LHCN-M2 (cell line): ENCODE results near the gene KATNIP. TPM values are rescaled to one million over a fixed set of nuclear protein-coding genes. Genes with fewer than 3 reads are reported as not detected.

Experiments used
- DNase-seq: peaks from one replicate; pipeline ENCODE4 v3.0.0-alpha.2; 2012; ENCODE audit warnings: low read depth
- total RNA-seq: library from RNA; depleted of rRNA; stranded (reverse); fragments of >200 nt; gene quantifications from 2 replicates; pipeline ENCODE4 v1.2.3, GENCODE V29; 2014; rRNA removed

The KATNIP gene
- total RNA-seq, 1 experiment from 2014 or later: 11.7 TPM

DNA sequence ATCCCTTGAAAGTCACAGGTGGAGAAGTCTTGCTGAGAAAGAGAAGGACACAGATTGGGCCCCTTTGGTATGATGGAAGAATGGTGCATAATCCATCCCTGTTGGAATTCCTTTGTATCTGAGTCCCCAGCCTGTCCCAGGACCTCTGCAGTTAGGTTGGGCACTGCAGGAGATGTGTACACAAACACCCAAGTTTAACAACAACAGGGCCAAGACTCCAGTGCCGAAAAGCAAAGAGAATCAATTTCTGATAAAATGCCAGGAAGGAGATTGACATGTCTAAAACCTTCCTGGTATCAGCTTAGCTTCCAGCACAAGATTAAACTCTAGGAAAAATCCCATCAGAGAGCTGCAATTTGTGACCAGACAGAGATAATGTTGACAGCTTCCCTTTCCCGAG is 32.9 kb downstream of the KATNIP start:
- no peak for DNase-seq

- DNase-seq: no peak
Observed at GRCh38 chr16:27583634-27584033, 33.7 kb downstream of the KATNIP start.

- DNase-seq: no peak
Observed at GRCh38 chr16:27585200-27585599, 35.3 kb downstream of the KATNIP start.

- DNase-seq: no peak
Observed at GRCh38 chr16:27586711-27587110, 36.8 kb downstream of the KATNIP start.

GRCh38 chr16:27588057-27588456 is 38.1 kb downstream of the KATNIP start:
- DNase-seq: no peak

GRCh38 chr16:27591837-27592236 is 41.9 kb downstream of the KATNIP start:
- no peak for DNase-seq

GRCh38 chr16:27595475-27595874 is 45.5 kb downstream of the KATNIP start:
- DNase-seq: no peak

DNA sequence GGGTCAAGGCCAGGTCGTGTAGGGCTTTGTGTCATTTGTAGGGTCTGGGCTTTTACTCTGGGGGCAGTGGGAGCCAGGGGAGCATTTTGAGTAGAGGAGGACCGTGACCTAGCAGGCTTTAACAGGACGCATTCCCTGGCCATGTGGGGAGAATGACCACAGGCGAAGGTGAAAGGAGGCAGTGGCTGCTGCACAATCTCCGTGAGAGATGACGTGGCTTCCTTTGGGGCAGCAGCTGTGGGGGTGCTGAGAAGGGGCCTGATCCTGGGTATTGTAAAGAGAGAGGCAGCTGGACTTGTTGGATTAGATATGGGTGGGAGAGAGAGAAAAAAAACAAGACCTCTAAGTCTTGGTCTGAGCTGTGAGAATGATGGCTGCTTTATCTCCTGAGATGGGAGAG is 46.0 kb downstream of the KATNIP start:
- no peak for DNase-seq

- no peak for DNase-seq
Observed at GRCh38 chr16:27596411-27596810, 46.5 kb downstream of the KATNIP start.

DNA sequence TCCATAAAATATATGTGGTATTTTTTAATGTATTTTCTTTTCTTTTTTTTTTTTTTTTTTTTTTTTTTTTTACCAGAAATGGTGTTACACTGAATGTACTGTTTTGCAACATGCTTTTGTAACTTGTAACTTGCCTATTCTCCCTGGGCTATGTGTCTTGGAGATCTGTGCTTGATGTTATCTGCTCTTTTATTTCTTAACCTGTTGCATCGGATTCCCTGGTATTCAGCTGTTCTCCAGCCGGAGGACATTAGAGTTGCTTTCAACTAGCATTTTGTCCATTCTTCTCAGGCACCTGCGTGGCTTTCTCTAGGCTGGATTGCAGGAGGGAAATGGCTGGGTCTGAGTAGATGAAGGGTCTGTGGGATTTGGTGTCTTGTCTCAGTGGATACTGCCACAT is 47.4 kb downstream of the KATNIP start:
- DNase-seq: no peak

DNA sequence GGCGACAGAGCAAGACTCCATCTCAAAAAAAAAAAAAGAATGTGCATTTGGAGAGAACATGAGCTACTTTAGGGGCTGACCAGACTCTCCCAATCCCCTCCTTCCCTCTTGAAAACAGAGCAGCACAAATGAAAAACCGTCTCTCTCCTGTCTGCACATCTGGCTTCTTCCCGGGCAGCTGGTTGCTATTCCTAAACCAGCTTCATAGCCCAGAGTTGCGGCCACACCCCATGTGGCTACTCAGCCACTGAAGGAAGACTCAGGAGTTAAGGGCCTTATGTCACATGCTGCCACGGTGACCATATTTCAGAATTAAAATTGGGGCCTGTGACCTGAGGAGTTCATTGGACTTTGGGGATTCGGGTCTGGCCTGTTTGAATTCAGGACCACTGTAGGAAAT is 48.3 kb downstream of the KATNIP start:
- no peak for DNase-seq

DNA sequence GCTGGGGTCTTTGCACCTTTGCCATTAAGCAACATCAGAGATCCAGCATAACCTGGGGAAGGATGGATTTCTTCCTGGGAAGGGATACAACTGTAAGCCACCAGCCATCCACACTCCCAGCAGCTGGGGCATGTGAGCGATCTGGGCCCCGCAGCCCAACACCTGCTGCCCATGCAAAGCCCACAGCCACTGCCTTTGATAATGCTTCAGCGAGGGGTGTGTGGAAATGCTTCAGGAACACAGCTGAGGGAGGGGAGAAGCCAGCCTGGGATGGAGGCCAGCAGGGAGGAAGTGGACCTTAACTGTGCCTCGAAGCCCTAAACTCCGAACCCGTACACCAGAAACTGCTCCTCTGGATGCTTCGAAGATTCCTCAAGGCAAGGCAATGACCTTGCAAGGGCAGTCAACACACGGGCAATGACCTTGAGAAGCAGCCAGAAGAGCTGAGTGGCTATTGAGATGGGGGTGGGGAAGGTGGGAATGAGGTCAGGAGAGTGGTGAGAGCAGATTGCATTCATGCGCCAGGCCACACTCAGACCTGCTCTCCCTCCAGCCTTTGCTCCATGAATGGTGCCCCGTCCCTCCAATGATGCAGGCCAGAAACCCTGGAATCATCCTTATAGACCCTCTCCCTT is 49.1 kb downstream of the KATNIP start:
- no peak for DNase-seq

- DNase-seq: no peak
Observed at GRCh38 chr16:27599606-27600005, 49.7 kb downstream of the KATNIP start.

Other genes with a start within 250 kb of the KATNIP start
- 13.8 and 14.5 TPM in 2 replicates for gene IL4R, start 236.2 kb upstream of the KATNIP start, total RNA-seq
- 5.6 and 10.8 TPM in 2 replicates for gene IL21R, start 148.0 kb upstream of the KATNIP start, total RNA-seq
- gene GTF3C1, start 231 bp upstream of the KATNIP start, total RNA-seq: 70.9 and 77.5 TPM in 2 replicates